Calu3 (cell line): ENCODE measurements around the gene NOL12. TPM values are rescaled to one million over a fixed set of nuclear protein-coding genes. Genes with fewer than 3 reads are reported as not detected.
A peak's percentile ranks its signal among the peaks of the same experiment; 100 is the strongest.

ENCODE experiments used
- BruUV-seq: library from RNA; stranded (reverse); fragments of 400-500 nt; replicated peaks from 2 replicates; lab custom pipeline; 2021; lab: Mats Ljungman, UMichigan
- CTCF ChIA-PET: fragments of 300-600 bp; sonication (Branson Sonifier 250); formaldehyde crosslinking; loops from one replicate; lab custom pipeline; 2022; ENCODE audit warnings: antibody characterized with exemption; lab: Charles Lee
- DNase-seq: peaks from one replicate; pipeline ENCODE4 v3.0.0; 2022
- H3K27ac Mint-ChIP-seq: one replicate; pipeline ENCODE4 v1.8.0; 2022; ENCODE audit warnings: mixed read lengths; ENCODE audit not compliant: unreplicated experiment
- H3K27me3 Mint-ChIP-seq: one replicate; pipeline ENCODE4 v1.8.0; 2022; ENCODE audit warnings: mixed read lengths; ENCODE audit not compliant: unreplicated experiment
- H3K36me3 Mint-ChIP-seq: one replicate; pipeline ENCODE4 v1.8.0; 2022; ENCODE audit warnings: mild to moderate bottlenecking, moderate library complexity, mixed read lengths; ENCODE audit not compliant: insufficient read depth, unreplicated experiment
- H3K4me1 Mint-ChIP-seq: one replicate; pipeline ENCODE4 v1.8.0; 2022; ENCODE audit warnings: mild to moderate bottlenecking, low read depth, mixed read lengths; ENCODE audit not compliant: unreplicated experiment
- H3K4me3 Mint-ChIP-seq: one replicate; pipeline ENCODE4 v1.8.0; 2022; ENCODE audit warnings: mild to moderate bottlenecking, low read depth, moderate library complexity, mixed read lengths; ENCODE audit not compliant: unreplicated experiment
- H3K9me3 Mint-ChIP-seq: one replicate; pipeline ENCODE4 v1.8.0; 2022; ENCODE audit warnings: low read depth, mixed read lengths; ENCODE audit not compliant: unreplicated experiment
- intact Hi-C: fragments of 100-400 bp; cut with micrococcal nuclease; formaldehyde crosslinking; loops from one replicate; pipeline ENCODE4 v1.10.0; 2022; ENCODE audit not compliant: unreplicated experiment
- total RNA-seq: library from RNA; stranded (reverse); gene quantifications from 2 replicates; pipeline ENCODE4 v1.2.3, GENCODE V29; 2022
- TF ChIP-seq, protein P1 (sequence below): fragments of 200-600 bp; IDR thresholded peaks from one replicate; pipeline ENCODE4 v1.8.0; 2022; ENCODE audit warnings: antibody characterized with exemption; ENCODE audit not compliant: unreplicated experiment

NOL12 gene
- total RNA-seq, 1 experiment from 2014 or later: 26.8 TPM

GRCh38 chr22:37728620-37729019, 42.5 kb downstream of the NOL12 start:
- BruUV-seq: no TSS peak
- TF ChIP-seq, protein P1, sequence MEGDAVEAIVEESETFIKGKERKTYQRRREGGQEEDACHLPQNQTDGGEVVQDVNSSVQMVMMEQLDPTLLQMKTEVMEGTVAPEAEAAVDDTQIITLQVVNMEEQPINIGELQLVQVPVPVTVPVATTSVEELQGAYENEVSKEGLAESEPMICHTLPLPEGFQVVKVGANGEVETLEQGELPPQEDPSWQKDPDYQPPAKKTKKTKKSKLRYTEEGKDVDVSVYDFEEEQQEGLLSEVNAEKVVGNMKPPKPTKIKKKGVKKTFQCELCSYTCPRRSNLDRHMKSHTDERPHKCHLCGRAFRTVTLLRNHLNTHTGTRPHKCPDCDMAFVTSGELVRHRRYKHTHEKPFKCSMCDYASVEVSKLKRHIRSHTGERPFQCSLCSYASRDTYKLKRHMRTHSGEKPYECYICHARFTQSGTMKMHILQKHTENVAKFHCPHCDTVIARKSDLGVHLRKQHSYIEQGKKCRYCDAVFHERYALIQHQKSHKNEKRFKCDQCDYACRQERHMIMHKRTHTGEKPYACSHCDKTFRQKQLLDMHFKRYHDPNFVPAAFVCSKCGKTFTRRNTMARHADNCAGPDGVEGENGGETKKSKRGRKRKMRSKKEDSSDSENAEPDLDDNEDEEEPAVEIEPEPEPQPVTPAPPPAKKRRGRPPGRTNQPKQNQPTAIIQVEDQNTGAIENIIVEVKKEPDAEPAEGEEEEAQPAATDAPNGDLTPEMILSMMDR: no peak
- Mint-ChIP-seq H3K4me3 (no peak overlapping the region), H3K36me3 (peaks cover 11% of the 10 kb centered on the region), H3K27me3 (peaks cover 18% of the 10 kb centered on the region), H3K27ac (no peak overlapping the region), H3K9me3 (no peaks in the 10 kb centered on the region), H3K4me1 (peaks cover 18% of the 10 kb centered on the region)
- CTCF ChIA-PET: interaction anchor here (0.7 to 1.2 kb wide), 3 partner anchors 15 to 267 kb away, joined by 4 to 6 read pairs (median 5); no protein-coding TSS in a partner anchor
- intact Hi-C loops: no loop called here
- DNase-seq: no peak

DNA sequence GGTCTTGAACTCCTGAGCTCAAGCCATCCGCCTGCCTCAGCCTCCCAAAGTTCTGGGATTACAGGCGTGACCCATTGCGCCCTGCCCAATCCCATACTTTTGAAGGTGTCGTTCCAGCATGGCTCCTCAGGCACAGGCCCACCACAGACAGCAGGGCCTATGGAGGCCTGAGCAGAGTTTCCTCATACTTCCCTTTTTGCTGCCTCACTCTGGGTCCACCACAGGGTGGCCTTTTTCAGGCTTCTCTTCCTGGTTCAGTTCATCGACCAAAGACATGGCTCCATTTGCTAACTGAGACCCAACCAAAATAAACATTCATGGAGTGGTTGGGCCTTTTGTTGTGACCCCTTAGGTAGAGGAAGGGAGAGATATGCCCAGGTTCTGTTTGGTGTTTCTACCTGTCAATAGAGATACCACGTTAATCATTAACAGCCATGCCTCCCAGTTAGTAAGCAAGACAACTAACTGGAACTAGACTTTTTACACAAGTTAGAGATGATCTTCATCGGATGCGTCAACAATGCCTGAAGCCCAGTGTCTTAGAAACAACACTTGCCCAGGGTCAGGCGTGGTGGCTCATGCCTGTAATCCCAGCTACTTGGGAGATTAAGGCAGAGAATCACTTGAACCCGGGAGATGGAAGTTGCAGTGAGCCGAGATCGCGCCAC, 45.8 kb downstream of the NOL12 start:
- no TSS peak for BruUV-seq
- CTCF ChIA-PET: interaction anchor here (0.6 kb wide), 1 partner anchor 152 kb away, joined by 4 read pairs; the partner anchor contains the start of gene LGALS2
- peak; percentile 66 for DNase-seq
- intact Hi-C loops: loop anchor here (5.0 kb wide), 1 partner anchor 35 kb away; the partner anchor contains the start of gene TRIOBP
- H3K9me3 Mint-ChIP-seq: no peaks in the 10 kb centered on the region
- no peaks in the 10 kb centered on the region for H3K27me3 Mint-ChIP-seq
- H3K27ac Mint-ChIP-seq: peak overlapping the region; percentile 74
- H3K4me1 Mint-ChIP-seq: peaks cover 31% of the 10 kb centered on the region
- H3K4me3 Mint-ChIP-seq: peak overlapping the region; percentile 22
- TF ChIP-seq, protein P1: no peak
- peaks cover 7% of the 10 kb centered on the region for H3K36me3 Mint-ChIP-seq

DNA sequence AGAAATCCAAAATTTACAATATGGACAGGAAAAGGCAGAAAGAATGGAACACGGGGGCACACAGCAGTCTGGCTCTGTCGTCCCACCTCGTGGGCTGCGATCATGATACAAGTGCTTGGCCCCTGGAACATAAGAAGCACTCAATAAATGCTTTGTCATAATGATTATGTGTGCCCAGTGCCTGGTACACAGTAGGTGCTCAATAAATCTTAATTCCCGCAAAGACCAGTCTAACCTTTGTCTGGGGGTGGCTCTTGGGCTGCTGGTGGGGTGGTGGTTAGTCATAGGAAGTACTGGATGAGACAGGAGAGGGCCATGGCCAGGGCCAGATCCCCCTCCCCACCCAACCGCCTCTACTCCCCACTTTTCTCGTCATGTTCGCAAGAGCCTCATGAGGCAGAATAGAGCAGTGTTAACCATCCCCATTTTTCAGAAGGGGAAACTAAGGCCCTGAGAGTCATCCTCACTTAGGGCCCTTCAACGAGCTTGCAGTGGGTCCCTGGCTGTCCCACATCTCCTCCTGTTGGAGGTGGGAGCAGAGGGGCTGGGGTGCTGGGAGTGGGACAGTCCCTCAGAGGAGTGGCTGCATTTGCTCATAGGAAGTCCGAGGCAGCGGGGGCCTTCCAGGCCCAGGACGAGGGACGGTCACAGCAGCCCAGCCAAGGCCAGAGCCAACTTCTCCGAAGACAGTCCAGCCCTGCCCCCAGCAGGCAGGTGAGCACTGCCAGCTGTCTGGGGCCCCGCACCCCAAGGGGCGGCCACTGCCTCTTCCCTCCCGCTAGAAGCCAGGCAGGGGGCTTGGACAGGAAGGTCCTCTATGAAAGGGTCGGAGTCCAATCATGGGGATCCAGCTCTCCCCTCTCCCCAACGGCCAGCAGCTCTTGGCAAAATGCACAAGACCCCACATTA, 46.8 kb downstream of the NOL12 start:
- intact Hi-C loops: loop anchor here (5.0 kb wide), 1 partner anchor 36 kb away; the partner anchor contains the start of gene TRIOBP
- CTCF ChIA-PET: interaction anchor here (4.2 kb wide), 1 partner anchor 90 kb away, joined by 26 read pairs; no protein-coding TSS in a partner anchor
- Mint-ChIP-seq H3K36me3 (peaks cover 8% of the 10 kb centered on the region), H3K27ac (no peak overlapping the region), H3K27me3 (peaks cover 7% of the 10 kb centered on the region), H3K4me3 (no peak overlapping the region), H3K9me3 (peaks cover 1% of the 10 kb centered on the region), H3K4me1 (peaks cover 31% of the 10 kb centered on the region)
- no peak for DNase-seq
- BruUV-seq: no TSS peak
- TF ChIP-seq, protein P1: no peak

DNA sequence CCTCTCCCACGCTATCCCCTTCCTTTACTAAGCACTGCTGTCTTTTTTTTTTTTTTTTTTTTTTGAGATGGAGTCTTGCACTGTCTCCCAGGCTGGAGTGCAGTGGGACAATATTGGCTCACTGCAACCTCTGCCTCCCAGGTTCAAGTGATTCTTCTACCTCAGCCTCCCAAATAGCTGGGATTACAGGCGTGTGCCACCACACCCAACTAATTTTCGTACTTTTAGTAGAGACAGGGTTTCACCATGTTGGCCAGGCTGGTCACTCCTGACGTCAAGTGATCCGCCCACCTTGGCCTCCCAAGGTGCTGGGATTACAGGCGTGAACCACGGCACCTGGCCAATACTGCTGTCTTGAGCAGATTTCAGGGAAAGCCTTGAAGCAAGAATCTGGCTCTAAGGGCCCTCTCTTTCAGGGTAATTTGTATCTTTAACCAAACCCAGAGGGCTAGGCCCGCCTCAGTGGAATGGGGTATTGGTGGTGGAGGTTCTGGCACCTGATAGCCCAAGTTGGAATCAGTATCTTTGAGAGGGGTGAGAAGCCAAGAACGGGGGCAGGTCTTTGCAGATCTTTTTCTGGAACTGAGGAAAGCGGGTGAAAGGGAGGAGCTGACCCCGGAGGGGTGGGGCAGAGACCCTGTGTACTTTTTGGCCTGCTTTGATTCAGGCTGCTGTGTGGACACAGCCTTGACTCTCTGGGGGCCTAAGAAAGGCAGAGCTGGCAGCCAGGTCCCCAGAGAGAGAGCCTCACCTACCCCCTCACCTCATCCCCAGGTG, 47.7 kb downstream of the NOL12 start:
- H3K36me3 Mint-ChIP-seq: peaks cover 14% of the 10 kb centered on the region
- peaks cover 4% of the 10 kb centered on the region for H3K9me3 Mint-ChIP-seq
- H3K27ac Mint-ChIP-seq: no peak overlapping the region
- TF ChIP-seq, protein P1: no peak
- peaks cover 16% of the 10 kb centered on the region for H3K27me3 Mint-ChIP-seq
- BruUV-seq: no TSS peak
- intact Hi-C loops: loop anchor here (5.0 kb wide), 1 partner anchor 37 kb away; the partner anchor contains the start of gene TRIOBP
- DNase-seq: no peak
- no peak overlapping the region for H3K4me3 Mint-ChIP-seq
- CTCF ChIA-PET: interaction anchor here (0.7 to 4.2 kb wide), 2 partner anchors 90 to 281 kb away, joined by 3 to 26 read pairs; no protein-coding TSS in a partner anchor
- H3K4me1 Mint-ChIP-seq: peaks cover 31% of the 10 kb centered on the region
